Fibroblast of lung (primary cell): Measurements from ENCODE around the gene CCDC51.

ENCODE experiments used
- CTCF ChIP-seq, 2 donors: IDR thresholded peaks in 1 of 2; conservative IDR thresholded peaks in 1 of 2; 1 replicate in 1 of 2; 2 replicates in 1 of 2; pipeline ENCODE4 v1.5.1; 2011 to 2012; ENCODE audit warnings: low read length in 2 of 2, control low read depth in 1 of 2, inconsistent platforms in 1 of 2, low read depth in 1 of 2, mild to moderate bottlenecking in 1 of 2
- EZH2 ChIP-seq: IDR thresholded peaks from 2 replicates; pipeline ENCODE4 v1.5.1; 2012; ENCODE audit warnings: low read length, control low read depth, mild to moderate bottlenecking; ENCODE audit errors: missing control alignments

DNA sequence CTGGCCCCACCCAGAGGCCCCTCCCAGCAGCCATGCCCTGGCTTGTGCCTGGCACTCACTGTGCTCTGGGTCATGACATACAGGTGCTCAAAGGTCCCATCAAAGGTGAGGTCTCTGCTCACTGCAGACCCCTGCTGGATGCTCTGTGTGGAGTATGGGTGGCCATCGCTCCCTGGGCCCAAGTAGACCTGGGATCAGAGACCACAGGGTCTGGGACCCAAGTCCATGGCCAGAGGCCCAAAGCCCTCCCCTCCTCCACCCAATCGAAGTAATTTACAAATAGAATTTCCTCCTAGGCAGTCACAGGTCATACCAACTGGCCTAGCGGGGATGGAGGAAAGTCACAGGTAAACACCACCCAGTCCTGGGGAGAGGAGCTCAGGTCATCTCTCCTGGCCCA lies 17.6 kb downstream of the CCDC51 start:
- TF ChIP-seq CTCF (conservative IDR thresholded peaks at IDR 0.05 in 1 of 2, IDR thresholded peaks at IDR 0.05 in 1 of 2; ENCODE audit: low read depth in 1 of 2, low read length in 2 of 2) (no peak), EZH2 (no peak)
